Inflammatory macrophage (primary cell): Measurements from ENCODE around the gene BGLAP.
A peak's percentile ranks its signal among the peaks of the same experiment; 100 is the strongest.

Experiments used
- DNase-seq, 2 donors: peaks; one replicate each; pipeline ENCODE4 v3.0.0-alpha.2; 2020 to 2022

The BGLAP gene

DNA sequence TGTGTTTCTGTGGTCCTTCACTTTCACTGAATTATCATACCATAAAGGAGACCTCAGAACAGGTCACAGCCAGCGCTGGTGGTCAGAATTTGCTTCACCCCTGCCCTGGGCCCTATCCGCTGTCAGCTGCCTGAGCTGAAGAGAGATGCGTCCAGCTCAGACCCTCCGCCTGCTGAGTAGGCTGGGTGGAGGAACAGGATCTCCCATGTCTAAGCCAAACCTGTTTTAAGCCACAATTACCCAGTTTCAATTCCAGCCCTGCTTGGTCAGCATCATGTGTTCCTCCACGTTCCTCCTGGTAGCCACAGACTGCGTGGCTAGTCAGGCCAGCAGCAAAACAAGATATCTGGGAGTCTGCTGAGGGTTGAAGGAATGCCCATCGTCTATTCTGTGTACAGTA, 13.5 kb upstream of the BGLAP start:
- peak in 1 of 2 donors; percentile 23 for DNase-seq

GRCh38 chr1:156229809-156230472, 12.0 kb upstream of the BGLAP start:
- no peak for DNase-seq

- DNase-seq = no peak
These were observed 11.5 kb upstream of the BGLAP start for GRCh38 chr1:156230473-156230837.

- no peak for DNase-seq
These were observed 9.6 kb upstream of the BGLAP start for GRCh38 chr1:156232201-156232894.

- no peak for DNase-seq
These were observed 8.4 kb upstream of the BGLAP start for GRCh38 chr1:156233426-156234127.

- DNase-seq = no peak
These were observed 5.8 kb upstream of the BGLAP start for GRCh38 chr1:156236164-156236563.

DNA sequence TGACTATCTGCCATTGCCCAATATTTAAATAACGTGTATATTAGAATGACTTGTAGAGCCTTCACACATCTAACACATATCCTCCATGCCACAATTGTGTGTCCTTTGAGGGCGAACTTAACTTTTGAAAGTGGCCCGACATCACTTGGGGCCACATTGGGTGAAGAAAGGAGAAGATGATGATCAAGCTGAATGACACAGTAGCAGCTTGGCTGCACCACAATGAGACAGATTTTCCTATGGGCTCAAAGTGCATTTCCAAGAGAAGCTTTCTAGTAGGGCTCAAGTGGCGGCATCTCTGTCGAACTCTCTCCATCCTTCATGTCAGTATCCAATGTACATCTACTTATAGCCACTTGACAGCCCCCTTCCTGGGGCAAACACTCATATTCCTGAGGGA, 3.7 kb upstream of the BGLAP start:
- DNase-seq = no peak

DNA sequence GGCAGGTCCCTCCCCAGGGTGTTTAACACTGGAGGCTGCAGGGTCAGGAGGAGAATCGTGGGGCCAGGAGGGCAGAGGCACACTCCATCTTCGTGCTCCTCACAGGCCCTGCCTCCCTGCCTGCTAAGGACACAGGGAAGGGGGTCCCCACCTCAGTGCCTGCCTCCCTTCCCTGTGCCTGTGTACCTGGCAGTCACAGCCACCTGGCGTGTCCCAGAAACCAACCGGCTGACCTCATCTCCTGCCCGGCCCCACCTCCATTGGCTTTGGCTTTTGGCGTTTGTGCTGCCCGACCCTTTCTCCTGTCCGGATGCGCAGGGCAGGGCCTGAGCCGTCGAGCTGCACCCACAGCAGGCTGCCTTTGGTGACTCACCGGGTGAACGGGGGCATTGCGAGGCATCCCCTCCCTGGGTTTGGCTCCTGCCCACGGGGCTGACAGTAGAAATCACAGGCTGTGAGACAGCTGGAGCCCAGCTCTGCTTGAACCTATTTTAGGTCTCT, 623 bp upstream of the BGLAP start:
- peak in 1 of 2 donors; percentile 34 for DNase-seq

- no peak for DNase-seq
These were observed 754 bp downstream of the BGLAP start for GRCh38 chr1:156242738-156243137.

DNA sequence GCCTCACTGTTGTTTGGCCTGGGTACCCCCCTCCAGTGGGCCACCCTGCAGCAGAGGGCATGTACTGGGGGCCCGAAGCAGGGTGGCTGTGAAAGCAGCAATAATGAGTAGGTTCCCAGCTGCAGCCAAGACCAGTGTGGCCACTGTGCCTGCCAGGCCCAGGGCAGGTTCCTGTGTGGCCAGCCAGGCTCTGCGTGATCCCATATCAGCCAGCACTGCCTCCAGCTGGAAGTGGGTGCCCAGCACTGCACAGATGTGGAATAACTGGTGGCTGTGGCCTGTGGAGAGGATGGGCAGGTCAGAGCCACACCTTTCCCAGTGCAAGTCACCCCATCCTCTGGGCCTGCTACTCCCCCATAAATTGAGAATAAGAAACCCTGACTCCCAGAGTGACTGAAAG, 2.1 kb downstream of the BGLAP start:
- no peak for DNase-seq

DNA sequence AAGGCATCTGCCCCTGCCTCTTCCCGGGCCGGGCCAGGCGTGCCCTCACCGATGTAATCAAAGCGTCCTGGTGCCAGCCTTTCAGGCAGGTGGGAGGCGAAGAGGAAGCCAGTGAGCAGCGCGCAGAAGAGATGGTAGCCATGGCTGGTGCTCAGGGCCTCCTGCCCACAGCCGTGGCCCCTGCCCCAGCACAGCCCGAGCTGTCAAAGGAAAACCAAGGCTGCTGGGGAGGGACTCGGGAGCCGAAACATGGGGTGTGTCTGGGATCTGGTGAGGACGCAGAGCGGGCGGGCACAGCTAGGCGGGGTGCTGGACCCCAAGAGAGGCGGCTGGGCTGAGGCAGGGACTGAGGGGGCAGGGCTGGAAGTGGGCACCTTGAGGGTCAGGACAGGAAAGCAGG, 2.7 kb downstream of the BGLAP start:
- DNase-seq = no peak

GRCh38 chr1:156245451-156246232, 3.7 kb downstream of the BGLAP start:
- peak in 1 of 2 donors; percentile 11 for DNase-seq

DNA sequence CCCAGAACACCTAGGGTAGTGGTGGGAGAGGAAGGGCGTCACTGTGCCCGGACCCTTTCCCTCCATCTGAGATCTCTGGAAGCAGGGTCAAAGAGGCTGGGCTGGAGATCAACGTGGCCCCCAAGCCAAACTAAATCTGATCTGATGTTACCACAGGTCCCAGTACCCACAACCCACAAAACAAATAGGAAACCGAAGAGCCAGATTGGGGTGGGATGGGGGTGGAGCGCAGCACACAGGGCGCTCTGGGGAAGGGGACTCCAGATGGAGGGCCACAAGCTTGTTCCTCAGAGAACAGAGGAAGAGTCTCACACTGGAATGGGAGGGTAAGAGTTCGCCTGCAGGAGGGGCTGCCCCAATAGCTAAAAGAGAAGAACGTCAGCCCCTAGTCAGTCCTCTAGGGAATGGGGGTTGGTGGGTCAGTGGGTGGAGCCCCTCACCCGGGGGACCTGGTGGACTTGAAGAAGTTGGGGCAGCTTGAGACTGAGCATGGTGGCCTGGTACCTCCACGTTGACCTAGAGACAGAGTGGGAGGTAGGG, 4.3 kb downstream of the BGLAP start:
- DNase-seq = no peak

DNA sequence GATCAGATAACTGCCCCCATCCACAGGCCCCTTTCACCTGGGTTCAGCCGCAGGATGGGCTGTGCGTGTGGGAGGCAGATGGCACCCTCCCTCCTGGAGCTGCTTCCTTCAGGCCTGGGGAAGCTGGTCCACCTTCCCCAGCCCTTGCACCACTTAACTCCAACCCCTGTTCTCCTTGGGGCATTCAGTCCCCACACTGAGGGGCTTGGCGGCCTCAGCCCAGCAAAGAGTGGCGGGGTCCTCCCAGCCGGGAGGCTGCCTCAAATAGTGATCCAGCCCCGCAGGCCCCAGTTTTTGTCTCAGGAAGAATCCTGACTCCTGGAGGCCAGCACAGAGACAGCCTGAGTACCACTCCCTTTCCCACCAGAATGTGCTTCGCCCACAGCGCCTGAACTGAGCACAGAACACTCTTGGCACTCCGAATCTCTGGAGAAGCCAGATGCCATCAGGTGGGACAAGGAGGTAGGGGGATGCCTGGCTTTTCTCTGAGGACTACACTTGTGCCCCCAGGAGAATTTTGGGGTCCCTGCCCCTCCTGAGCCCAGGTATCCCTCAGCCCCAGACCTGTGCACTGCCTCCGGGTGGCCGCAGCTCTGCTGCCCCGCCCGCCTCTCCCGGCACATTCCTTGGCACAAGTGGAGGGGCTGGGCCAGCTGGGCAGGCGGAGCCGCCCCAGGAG, 4.9 kb downstream of the BGLAP start:
- DNase-seq = no peak

DNA sequence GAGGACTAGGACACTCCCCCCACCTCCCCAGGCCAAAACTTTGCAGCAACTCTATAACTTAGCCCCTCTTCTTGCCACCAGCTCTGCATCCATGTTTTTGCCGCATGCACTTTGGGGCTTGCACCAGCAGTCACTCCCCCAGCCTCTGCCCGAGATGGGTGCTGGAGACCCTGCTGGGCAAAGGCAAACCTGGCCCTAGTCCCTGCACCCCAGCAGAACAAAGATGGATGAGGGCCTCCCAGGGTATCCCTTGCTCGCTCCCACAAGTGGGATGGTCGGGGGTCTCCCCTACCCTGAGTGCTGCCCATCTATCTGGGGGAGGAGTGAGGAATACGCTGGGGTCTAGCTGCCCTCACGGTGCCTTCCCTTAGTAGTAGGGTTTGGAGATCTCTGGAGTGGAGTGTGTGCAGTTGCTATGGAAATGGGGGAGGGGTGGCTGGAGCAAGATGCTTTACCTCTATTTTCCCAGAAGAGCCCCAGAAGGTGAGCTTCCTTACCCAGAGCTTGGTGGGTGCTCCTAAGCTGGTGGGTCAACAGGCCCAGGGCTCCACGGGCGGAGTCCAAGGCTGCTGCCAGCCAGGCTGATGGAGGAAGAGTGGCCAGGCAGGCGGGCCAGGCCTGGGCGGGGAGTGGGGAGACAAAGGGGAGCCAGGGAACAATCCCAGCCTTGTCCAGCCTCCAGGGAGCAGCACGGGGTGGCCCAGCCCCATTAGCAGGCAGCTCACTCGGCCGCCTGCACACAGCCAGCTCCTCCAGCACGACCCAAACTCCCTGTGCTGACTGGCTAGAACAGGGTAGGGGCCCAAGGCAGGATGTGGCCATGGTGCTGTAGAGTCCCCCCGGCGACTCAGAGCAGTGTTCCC, 5.7 kb downstream of the BGLAP start, which contains the start of gene PAQR6:
PAQR6 (minus strand) TSS at position 597 of the 863 bp plus-strand sequence. CDS start 1,325 bp downstream, outside the sequence.
- DNase-seq = no peak

DNA sequence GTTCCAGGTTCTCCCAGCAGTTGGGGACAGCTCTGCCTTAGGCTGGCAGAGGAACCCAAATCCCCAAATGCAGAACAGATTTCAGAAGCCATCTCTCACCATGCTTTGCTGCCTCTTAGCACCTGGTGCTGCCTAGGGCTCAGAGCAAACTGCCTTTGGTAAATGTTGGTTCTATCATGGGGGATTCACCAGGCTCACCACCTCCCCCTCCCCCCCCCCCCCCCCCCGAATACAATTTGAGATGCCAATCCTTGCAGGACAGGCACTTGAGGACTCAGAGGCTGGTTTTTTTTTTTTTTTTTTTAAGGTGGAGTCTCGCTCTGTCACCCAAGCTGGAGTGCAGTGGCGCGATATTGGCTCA, 6.3 kb downstream of the BGLAP start:
- DNase-seq = no peak

GRCh38 chr1:156249593-156249992, 7.6 kb downstream of the BGLAP start:
- no peak for DNase-seq

DNA sequence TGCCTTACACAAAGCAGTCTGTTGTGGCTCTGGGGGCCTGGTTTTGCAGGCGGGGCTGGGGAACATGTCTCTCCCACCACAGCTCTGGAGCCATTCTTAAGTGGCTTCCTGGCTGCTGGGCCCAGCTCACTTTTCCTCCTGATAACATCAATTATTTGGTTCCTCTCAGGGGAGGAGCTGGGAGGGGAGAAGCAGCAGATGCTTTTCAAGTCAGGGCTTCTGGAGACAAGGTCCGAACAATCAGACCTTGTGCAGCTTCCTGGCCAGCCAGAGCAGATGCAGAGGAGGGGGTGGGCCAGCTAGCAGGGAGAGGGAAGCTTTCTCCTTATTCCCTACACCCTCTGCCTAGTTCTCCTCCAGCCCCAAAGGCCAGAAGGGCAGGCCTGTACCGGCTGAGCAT, 9.5 kb downstream of the BGLAP start:
- no peak for DNase-seq

- DNase-seq = no peak
These were observed 11.7 kb downstream of the BGLAP start for GRCh38 chr1:156253634-156254033.

DNA sequence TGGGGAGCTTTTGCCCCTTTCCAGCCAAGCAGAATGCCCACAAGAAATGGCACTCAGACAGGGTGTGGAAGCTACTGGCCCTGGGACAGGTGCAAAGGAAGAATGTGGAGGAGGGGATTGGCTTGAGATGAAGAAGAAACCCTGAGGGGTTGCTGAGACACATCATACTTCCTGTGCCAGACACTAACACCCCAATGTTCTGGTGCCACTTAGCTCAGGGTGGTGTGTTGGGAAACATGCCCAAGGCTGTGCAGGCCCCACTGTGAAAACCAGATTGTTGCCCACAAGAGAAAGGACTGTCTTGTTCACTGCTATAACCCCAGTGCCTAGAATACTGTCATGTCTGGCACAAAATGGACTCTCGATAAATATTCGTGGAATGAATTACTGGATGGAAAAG, 15.7 kb downstream of the BGLAP start:
- no peak for DNase-seq

DNA sequence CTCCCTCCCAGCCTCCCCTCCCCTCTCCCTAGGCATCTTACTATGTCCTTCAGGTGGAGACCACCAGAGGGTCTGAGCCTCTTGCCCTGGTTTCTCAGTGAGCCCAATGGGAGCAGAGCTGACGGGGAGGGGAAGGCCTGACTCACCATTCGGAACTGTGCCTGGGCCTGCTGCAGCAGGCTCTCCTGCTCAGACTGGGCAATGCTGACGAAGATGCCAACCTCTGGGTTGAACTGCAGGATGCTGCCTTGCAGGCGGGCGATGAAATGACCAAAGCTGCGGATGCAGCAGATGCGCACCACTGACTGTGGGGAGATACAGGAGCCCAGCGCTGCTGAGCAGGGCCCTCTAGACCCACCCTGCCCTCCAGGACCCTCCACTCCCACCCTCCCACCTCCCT, 16.9 kb downstream of the BGLAP start:
- DNase-seq = no peak
